Measurements from ENCODE around the gene PGLYRP1. TPM values are rescaled to one million over a fixed set of nuclear protein-coding genes. Genes with fewer than 3 reads are reported as not detected.

Gene PGLYRP1, protein sequence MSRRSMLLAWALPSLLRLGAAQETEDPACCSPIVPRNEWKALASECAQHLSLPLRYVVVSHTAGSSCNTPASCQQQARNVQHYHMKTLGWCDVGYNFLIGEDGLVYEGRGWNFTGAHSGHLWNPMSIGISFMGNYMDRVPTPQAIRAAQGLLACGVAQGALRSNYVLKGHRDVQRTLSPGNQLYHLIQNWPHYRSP
- total RNA-seq: not detected

DNA sequence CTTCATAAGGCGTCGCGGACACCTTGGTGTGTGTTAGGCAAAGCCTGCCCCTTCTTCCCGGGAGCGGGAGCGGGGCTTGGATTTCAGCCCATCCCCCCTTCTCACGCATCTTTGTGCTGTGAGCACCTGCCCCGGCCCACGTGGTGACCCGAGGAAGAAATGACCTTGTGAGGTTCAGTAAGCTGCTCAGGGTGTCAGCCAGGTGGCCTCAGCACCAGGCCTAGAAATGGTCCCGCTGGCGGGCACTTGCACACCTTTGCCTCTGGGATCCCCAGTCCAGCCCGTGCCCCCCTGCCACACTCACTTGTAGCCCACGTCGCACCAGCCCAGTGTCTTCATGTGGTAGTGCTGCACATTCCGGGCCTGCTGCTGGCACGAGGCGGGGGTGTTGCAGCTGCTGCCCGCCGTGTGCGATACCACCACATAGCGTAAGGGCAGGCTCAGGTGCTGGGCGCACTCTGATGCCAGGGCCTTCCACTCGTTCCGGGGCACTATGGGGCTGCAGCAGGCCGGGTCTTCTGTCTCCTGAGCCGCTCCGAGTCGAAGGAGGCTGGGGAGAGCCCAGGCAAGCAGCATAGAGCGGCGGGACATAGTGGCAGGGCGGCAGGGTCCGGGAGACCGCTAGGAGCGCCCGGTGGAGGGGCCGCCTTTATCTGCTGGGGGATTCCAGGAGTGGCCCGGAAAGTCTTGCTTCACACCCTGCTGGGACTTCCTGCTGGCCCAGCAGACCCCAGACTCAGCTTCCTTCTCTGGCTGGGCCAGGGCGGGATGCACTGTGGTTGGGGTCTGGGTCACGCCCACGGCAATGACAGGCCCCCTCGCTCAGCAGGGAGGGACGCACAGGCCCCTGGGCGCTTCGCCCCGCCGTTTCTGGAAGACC, at the start of gene PGLYRP1:
Gene PGLYRP1 (minus strand): TSS at position 623 of the 880 bp plus-strand sequence. CDS start 32 bp downstream, at position 591.
- 18 to 27% methylated on average over 24 to 25 of the region's 47 CpGs for WGBS, 2 donors
- no peak for TF ChIP-seq EP300 (IDR thresholded peaks at IDR 0.05)
- TF ChIP-seq CTCF (IDR thresholded peaks at IDR 0.05): no peak
- no peak for TF ChIP-seq POLR2A (IDR thresholded peaks at IDR 0.05)
- Histone ChIP-seq H3K4me1 (no peaks in the 10 kb centered on the region), H3K27ac (no peak within 1 kb of the TSS), H3K4me3 (no peak within 1 kb of the TSS), H3K27me3 (peaks cover 2 to 56% of the 10 kb centered on the region in 2 donors), H3K36me3 (peaks cover 0 to 19% (median 0%) of the 10 kb centered on the region in 3 donors), H3K9me3 (no peaks in the 10 kb centered on the region)
- DNase-seq (ENCODE audit: low spot score in 2 of 2): no peak

DNA sequence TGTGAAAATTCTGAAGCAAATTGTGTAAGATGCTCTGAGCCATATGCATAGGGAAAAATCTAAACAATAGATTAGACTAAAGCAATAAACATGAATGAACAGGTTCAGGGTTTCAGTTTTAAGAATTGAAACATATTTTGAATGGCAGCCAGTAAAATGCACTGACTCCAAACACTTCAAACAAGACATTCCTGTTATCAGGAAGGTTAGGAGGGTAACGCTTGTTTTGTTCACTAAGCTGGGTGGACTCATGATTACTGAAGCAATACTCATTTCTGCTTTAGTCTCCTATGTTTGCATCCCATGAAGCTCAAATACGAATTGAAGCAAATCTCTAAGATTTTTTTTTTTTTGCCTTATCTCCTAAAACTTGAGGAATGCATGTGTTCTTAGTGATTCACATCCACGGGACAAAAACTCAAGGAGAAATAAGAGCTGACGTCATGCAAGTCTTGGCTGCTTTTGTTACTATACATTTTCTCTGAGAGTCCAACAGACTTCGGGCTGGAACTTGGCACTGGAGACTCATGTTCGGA, 47.0 kb upstream of the PGLYRP1 start:
- Histone ChIP-seq H3K27ac (no peak overlapping the region), H3K36me3 (no peaks in the 10 kb centered on the region), H3K9me3 (no peaks in the 10 kb centered on the region), H3K4me1 (no peaks in the 10 kb centered on the region), H3K27me3 (peaks cover 0 to 52% of the 10 kb centered on the region in 2 donors), H3K4me3 (no peak overlapping the region)
- 42 to 43% methylated on average over 6 of the region's 6 CpGs for WGBS, 2 donors
- DNase-seq (ENCODE audit: low spot score in 2 of 2): no peak
- TF ChIP-seq CTCF (IDR thresholded peaks at IDR 0.05) (no peak), POLR2A (IDR thresholded peaks at IDR 0.05) (no peak), EP300 (IDR thresholded peaks at IDR 0.05) (no peak)

DNA sequence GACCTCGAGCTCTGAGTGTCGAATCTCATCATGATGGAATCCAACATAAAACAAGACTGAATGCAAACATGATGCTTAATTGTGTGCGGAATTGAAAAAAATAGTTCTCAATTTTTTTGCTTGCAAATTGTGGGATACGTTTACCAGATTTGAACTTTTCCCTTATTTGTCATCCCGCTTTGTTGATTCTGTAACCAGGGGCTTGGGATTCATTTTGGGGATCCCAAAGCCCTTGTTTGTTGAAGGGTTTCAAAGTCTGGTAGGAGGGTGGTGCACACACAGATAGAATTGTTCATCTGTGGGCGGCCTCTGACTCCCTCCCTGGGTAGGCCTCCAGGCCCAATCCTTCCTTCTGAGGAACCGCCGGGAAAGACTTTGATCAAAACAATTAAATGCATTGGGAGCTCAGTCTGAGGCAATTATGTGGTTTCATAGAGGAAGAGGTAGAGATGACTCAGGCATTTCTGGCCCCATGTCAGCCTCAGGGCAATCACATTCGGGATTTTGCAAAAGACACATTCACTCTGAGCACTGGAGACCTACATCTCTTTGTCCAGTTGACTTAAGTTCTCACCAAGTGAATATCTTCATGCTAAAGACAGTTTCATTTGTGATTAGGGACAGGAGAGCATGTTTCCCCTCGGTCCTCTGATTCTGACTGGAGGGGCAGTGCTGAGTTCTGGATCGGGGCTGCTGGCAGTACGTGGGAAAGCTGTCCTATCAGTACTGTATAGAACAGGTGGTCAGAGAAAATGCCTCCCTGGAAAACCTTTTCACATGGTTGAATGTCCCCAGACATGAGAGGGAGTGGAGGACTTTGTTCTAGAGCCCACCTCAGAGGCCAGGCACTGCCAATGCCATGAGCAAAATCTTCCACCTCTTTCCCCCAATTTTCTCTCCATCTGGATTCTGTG, 45.7 kb upstream of the PGLYRP1 start:
- 55 to 57% methylated on average over 12 of the region's 12 CpGs for WGBS, 2 donors
- TF ChIP-seq EP300 (IDR thresholded peaks at IDR 0.05) (no peak), POLR2A (IDR thresholded peaks at IDR 0.05) (no peak), CTCF (IDR thresholded peaks at IDR 0.05) (no peak)
- Histone ChIP-seq H3K27me3 (peaks cover 0 to 53% of the 10 kb centered on the region in 2 donors), H3K27ac (no peak overlapping the region), H3K4me3 (no peak overlapping the region), H3K36me3 (no peaks in the 10 kb centered on the region), H3K4me1 (no peaks in the 10 kb centered on the region), H3K9me3 (no peaks in the 10 kb centered on the region)
- DNase-seq (ENCODE audit: low spot score in 2 of 2): no peak

- H3K9me3 ChIP-seq: no peaks in the 10 kb centered on the region
- no peaks in the 10 kb centered on the region for H3K4me1 ChIP-seq
- no peak for TF ChIP-seq CTCF (IDR thresholded peaks at IDR 0.05)
- no peak for TF ChIP-seq EP300 (IDR thresholded peaks at IDR 0.05)
- no peak for TF ChIP-seq POLR2A (IDR thresholded peaks at IDR 0.05)
- H3K27ac ChIP-seq: no peak overlapping the region
- no peaks in the 10 kb centered on the region for H3K36me3 ChIP-seq
- peaks cover 0 to 55% of the 10 kb centered on the region in 2 donors for H3K27me3 ChIP-seq
- 83 to 89% methylated on average over 1 of the region's 1 CpG for WGBS, 2 donors
- no peak for DNase-seq (ENCODE audit: low spot score in 2 of 2)
- no peak overlapping the region for H3K4me3 ChIP-seq
Measured at GRCh38 chr19:46067691-46068090, 44.8 kb upstream of the PGLYRP1 start.

Measured in tibial nerve (tissue), 4 donors.